Neural progenitor cell (in vitro differentiated cells): ENCODE measurements around the gene SNX11. TPM values are rescaled to one million over a fixed set of nuclear protein-coding genes. Genes with fewer than 3 reads are reported as not detected.

Experiments
- DNase-seq: peaks from one replicate; pipeline ENCODE4 v3.0.0-alpha.2; 2016; ENCODE audit warnings: low spot score
- H2AFZ ChIP-seq: fragments of 200-600 bp; sonication (generic); replicated peaks from 2 replicates; pipeline ENCODE4 v1.6.1; 2016; ENCODE audit warnings: antibody characterized with exemption
- H3F3A ChIP-seq: fragments of 200-600 bp; sonication (generic); 2 replicates; pipeline ENCODE4 v1.6.1; 2016; ENCODE audit warnings: antibody characterized with exemption, low read depth
- H3K27ac ChIP-seq: fragments of 200-600 bp; sonication (generic); 2 replicates; pipeline ENCODE4 v1.5.1; 2016; ENCODE audit warnings: mild to moderate bottlenecking
- H3K27me3 ChIP-seq: fragments of 200-600 bp; sonication (generic); 2 replicates; pipeline ENCODE4 v1.6.1; 2016; ENCODE audit warnings: mild to moderate bottlenecking, moderate library complexity
- H3K36me3 ChIP-seq: fragments of 200-600 bp; sonication (generic); 2 replicates; pipeline ENCODE4 v1.5.1; 2016
- H3K4me1 ChIP-seq: fragments of 200-600 bp; sonication (generic); 2 replicates; pipeline ENCODE4 v1.6.1; 2016; ENCODE audit warnings: mixed run types
- H3K4me2 ChIP-seq: fragments of 200-600 bp; sonication (generic); 2 replicates; pipeline ENCODE4 v1.6.1; 2016
- H3K4me3 ChIP-seq: fragments of 200-600 bp; sonication (generic); 2 replicates; pipeline ENCODE4 v1.5.1; 2016
- H3K79me2 ChIP-seq: fragments of 200-600 bp; sonication (generic); 2 replicates; pipeline ENCODE4 v1.6.1; 2016; ENCODE audit warnings: low read depth
- H3K9ac ChIP-seq: fragments of 200-600 bp; sonication (generic); 2 replicates; pipeline ENCODE4 v1.6.1; 2016
- H3K9me3 ChIP-seq: fragments of 200-600 bp; sonication (generic); 2 replicates; pipeline ENCODE4 v1.5.1; 2016; ENCODE audit warnings: low read depth
- H4K20me1 ChIP-seq: fragments of 200-600 bp; sonication (generic); 2 replicates; pipeline ENCODE4 v1.6.1; 2016; ENCODE audit warnings: low read depth
- H3K27ac Mint-ChIP-seq: 3 replicates; pipeline ENCODE4 v1.8.0; 2021; ENCODE audit warnings: mixed read lengths
- H3K27me3 Mint-ChIP-seq: 2 replicates; pipeline ENCODE4 v1.8.0; 2022; ENCODE audit warnings: low read depth, mild to moderate bottlenecking, inconsistent platforms, moderate library complexity, mixed read lengths; ENCODE audit not compliant: insufficient read depth
- H3K36me3 Mint-ChIP-seq: 3 replicates; pipeline ENCODE4 v1.8.0; 2021; ENCODE audit warnings: mixed read lengths
- H3K4me1 Mint-ChIP-seq: 3 replicates; pipeline ENCODE4 v1.8.0; 2021; ENCODE audit warnings: mixed read lengths
- H3K4me3 Mint-ChIP-seq: 3 replicates; pipeline ENCODE4 v1.8.0; 2021; ENCODE audit warnings: mild to moderate bottlenecking, moderate library complexity, mixed read lengths
- H3K9me3 Mint-ChIP-seq: 3 replicates; pipeline ENCODE4 v1.8.0; 2020; ENCODE audit warnings: mixed read lengths
- EZH2 ChIP-seq: fragments of 200-600 bp; sonication (generic); IDR thresholded peaks from 2 replicates; pipeline ENCODE4 v1.6.1; 2017; ENCODE audit warnings: antibody characterized with exemption, mild to moderate bottlenecking, moderate library complexity
- EZH2phosphoT487 ChIP-seq: fragments of 200-600 bp; sonication (generic); IDR thresholded peaks from 2 replicates; pipeline ENCODE4 v1.6.1; 2017; ENCODE audit warnings: antibody characterized with exemption
- microRNA counts: library from miRNA; unstranded; fragments of <30 nt; microRNA quantifications from one replicate; lab custom pipeline; 2016
- microRNA-seq: library from miRNA; unstranded; fragments of <30 nt; microRNA quantifications from one replicate; pipeline ENCODE4, GENCODE V29; 2016
- small RNA-seq: library from RNA; depleted of rRNA; stranded (forward); fragments of <200 nt; gene quantifications from one replicate; pipeline ENCODE3, GENCODE V24; 2015
- total RNA-seq: library from RNA; depleted of rRNA; stranded (reverse); fragments of >200 nt; gene quantifications from 2 replicates; pipeline ENCODE4 v1.2.3, GENCODE V29; 2015; ENCODE audit warnings: low replicate concordance
- TF ChIP-seq, protein P1 (sequence below): fragments of 200-600 bp; sonication (generic); IDR thresholded peaks from 2 replicates; pipeline ENCODE4 v1.5.1; 2017; ENCODE audit warnings: antibody characterized with exemption, mild to moderate bottlenecking

The SNX11 gene
- total RNA-seq, 1 donor from 2014 or later = 23.4 TPM

- Histone ChIP-seq H3K4me1 (peaks cover 7% of the 10 kb centered on the region), H3K27me3 (peaks cover 10% of the 10 kb centered on the region), H3F3A (peaks cover 7% of the 10 kb centered on the region), H3K79me2 (no peaks in the 10 kb centered on the region), H3K4me2 (no peak overlapping the region), H4K20me1 (no peaks in the 10 kb centered on the region), H2AFZ (no peak overlapping the region), H3K27ac (no peak overlapping the region), H3K9me3 (no peaks in the 10 kb centered on the region), H3K9ac (no peak overlapping the region), H3K4me3 (no peak overlapping the region), H3K36me3 (no peaks in the 10 kb centered on the region)
- Mint-ChIP-seq H3K27ac (no peak overlapping the region), H3K9me3 (no peaks in the 10 kb centered on the region), H3K4me1 (peaks cover 30% of the 10 kb centered on the region), H3K4me3 (no peak overlapping the region), H3K27me3 (peaks cover 12% of the 10 kb centered on the region), H3K36me3 (no peaks in the 10 kb centered on the region)
- no peak for DNase-seq
- TF ChIP-seq, protein P1, sequence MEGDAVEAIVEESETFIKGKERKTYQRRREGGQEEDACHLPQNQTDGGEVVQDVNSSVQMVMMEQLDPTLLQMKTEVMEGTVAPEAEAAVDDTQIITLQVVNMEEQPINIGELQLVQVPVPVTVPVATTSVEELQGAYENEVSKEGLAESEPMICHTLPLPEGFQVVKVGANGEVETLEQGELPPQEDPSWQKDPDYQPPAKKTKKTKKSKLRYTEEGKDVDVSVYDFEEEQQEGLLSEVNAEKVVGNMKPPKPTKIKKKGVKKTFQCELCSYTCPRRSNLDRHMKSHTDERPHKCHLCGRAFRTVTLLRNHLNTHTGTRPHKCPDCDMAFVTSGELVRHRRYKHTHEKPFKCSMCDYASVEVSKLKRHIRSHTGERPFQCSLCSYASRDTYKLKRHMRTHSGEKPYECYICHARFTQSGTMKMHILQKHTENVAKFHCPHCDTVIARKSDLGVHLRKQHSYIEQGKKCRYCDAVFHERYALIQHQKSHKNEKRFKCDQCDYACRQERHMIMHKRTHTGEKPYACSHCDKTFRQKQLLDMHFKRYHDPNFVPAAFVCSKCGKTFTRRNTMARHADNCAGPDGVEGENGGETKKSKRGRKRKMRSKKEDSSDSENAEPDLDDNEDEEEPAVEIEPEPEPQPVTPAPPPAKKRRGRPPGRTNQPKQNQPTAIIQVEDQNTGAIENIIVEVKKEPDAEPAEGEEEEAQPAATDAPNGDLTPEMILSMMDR = no peak
- no peak for TF ChIP-seq EZH2phosphoT487
- no peak for TF ChIP-seq EZH2
Measured at GRCh38 chr17:48162946-48163506, 55.5 kb downstream of the SNX11 start.

GRCh38 chr17:48163809-48164208 lies 56.2 kb downstream of the SNX11 start:
- H3K79me2 ChIP-seq = no peaks in the 10 kb centered on the region
- Mint-ChIP-seq H3K27me3 (peaks cover 12% of the 10 kb centered on the region), H3K4me1 (peaks cover 30% of the 10 kb centered on the region), H3K36me3 (no peaks in the 10 kb centered on the region), H3K9me3 (no peaks in the 10 kb centered on the region), H3K4me3 (no peak overlapping the region), H3K27ac (no peak overlapping the region)
- H3K4me3 ChIP-seq = no peak overlapping the region
- TF ChIP-seq, protein P1 = peak; percentile 6
- TF ChIP-seq EZH2phosphoT487 (no peak), EZH2 (no peak)
- no peak for DNase-seq
- peaks cover 12% of the 10 kb centered on the region for H3K27me3 ChIP-seq
- H3F3A ChIP-seq = peaks cover 6% of the 10 kb centered on the region
- H3K4me1 ChIP-seq = peaks cover 7% of the 10 kb centered on the region
- H3K9ac ChIP-seq = no peak overlapping the region
- no peak overlapping the region for H3K4me2 ChIP-seq
- no peak overlapping the region for H3K27ac ChIP-seq
- H4K20me1 ChIP-seq = no peaks in the 10 kb centered on the region
- H3K9me3 ChIP-seq = no peaks in the 10 kb centered on the region
- H3K36me3 ChIP-seq = no peaks in the 10 kb centered on the region
- no peak overlapping the region for H2AFZ ChIP-seq

DNA sequence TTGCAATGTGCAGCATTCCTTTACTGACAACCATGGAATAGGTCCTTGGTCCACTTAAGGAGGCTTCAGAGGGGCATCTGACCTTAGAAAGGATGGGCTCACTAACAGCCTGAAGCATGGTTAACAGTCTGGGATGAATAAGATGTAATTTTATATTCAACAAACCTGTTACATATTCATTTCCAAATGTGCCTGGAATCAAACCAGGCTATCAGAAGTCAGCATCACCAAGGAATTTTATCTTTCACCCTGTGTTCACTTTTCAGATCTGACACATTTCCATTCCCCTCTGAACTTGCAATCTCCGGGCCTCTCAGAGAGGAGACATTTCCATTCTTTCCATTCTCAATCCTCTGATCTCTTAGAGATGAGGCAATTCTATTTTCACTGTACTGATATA lies 62.4 kb downstream of the SNX11 start:
- Histone ChIP-seq H3K4me1 (no peaks in the 10 kb centered on the region), H3K36me3 (no peaks in the 10 kb centered on the region), H3K79me2 (no peaks in the 10 kb centered on the region), H3K9me3 (no peaks in the 10 kb centered on the region), H3K4me2 (no peak overlapping the region), H3K9ac (no peak overlapping the region), H3K27ac (no peak overlapping the region), H3K27me3 (peaks cover 12% of the 10 kb centered on the region), H3K4me3 (no peak overlapping the region), H4K20me1 (no peaks in the 10 kb centered on the region), H2AFZ (no peak overlapping the region), H3F3A (no peaks in the 10 kb centered on the region)
- TF ChIP-seq EZH2 = no peak
- TF ChIP-seq EZH2phosphoT487 = no peak
- TF ChIP-seq, protein P1 = no peak
- no peaks in the 10 kb centered on the region for H3K4me1 Mint-ChIP-seq
- no peak overlapping the region for H3K27ac Mint-ChIP-seq
- DNase-seq = no peak
- no peak overlapping the region for H3K4me3 Mint-ChIP-seq
- H3K36me3 Mint-ChIP-seq = no peaks in the 10 kb centered on the region
- peaks cover 2% of the 10 kb centered on the region for H3K27me3 Mint-ChIP-seq
- no peaks in the 10 kb centered on the region for H3K9me3 Mint-ChIP-seq

MicroRNAs within 50 kb of the gene (microRNA counts, 767-probe panel; counts per million panel counts)
- 460 counts per million, percentile 90 among the panel's probes with 10 or more counts for microRNA hsa-miR-1203 (lab: Ali Mortazavi, UCI)

Small RNA genes within 50 kb of the gene (microRNA-seq; reads per million reads assigned to microRNA genes)
- gene MIR1203 = not detected

Small RNA genes within 50 kb of the gene (small RNA-seq; reads per million reads assigned to genes)
- not detected for gene AC004477.2
- gene MIR1203 = not detected
- gene RNU6-1201P = 0.14 reads per million

Other genes starting within 250 kb of the SNX11 start
- 1.6 and 2.3 TPM in 2 replicates for gene SP2, start 211.5 kb upstream of the SNX11 start, total RNA-seq
- gene PNPO, start 166.2 kb upstream of the SNX11 start, total RNA-seq = 8.0 and 9.1 TPM in 2 replicates
- gene PRR15L, start 149.9 kb upstream of the SNX11 start, total RNA-seq = not detected in 2 replicates
- 104 and 168 TPM in 2 replicates for gene CDK5RAP3, start 136.7 kb upstream of the SNX11 start, total RNA-seq
- 0.30 and 0.74 TPM in 2 replicates for gene COPZ2, start 70.0 kb upstream of the SNX11 start, total RNA-seq
- 73.4 and 104 TPM in 2 replicates for gene NFE2L1, start 59.4 kb upstream of the SNX11 start, total RNA-seq
- 206 and 208 TPM in 2 replicates for gene CBX1, start 6.3 kb upstream of the SNX11 start, total RNA-seq